GM19023 (cell line): Measurements from ENCODE around the gene C4orf50.

ENCODE experiments used
- ATAC-seq: cut with Tn5 transposase; IDR thresholded peaks from one replicate; pipeline ENCODE4 v1.9.1; 2021; ENCODE audit warnings: mild to moderate bottlenecking, moderate library complexity; ENCODE audit not compliant: unreplicated experiment

C4orf50 gene

GRCh38 chr4:6018331-6018730 lies at the start of gene C4orf50:
Gene C4orf50 (minus strand): TSS chr4:6018431.
- no peak for ATAC-seq

GRCh38 chr4:6065934-6066590 lies 47.8 kb upstream of the C4orf50 start:
- ATAC-seq: no peak

- ATAC-seq: no peak
Observed at GRCh38 chr4:6065166-6065565, 46.9 kb upstream of the C4orf50 start.

- no peak for ATAC-seq
Observed at GRCh38 chr4:6064383-6064782, 46.2 kb upstream of the C4orf50 start.

- no peak for ATAC-seq
Observed at GRCh38 chr4:6063684-6064083, 45.5 kb upstream of the C4orf50 start.

GRCh38 chr4:6062133-6062532 lies 43.9 kb upstream of the C4orf50 start:
- no peak for ATAC-seq

GRCh38 chr4:6059375-6059805 lies 41.2 kb upstream of the C4orf50 start:
- ATAC-seq: no peak

- ATAC-seq: no peak
Observed at GRCh38 chr4:6058531-6059374, 40.5 kb upstream of the C4orf50 start.

GRCh38 chr4:6056976-6057766 lies 38.9 kb upstream of the C4orf50 start:
- ATAC-seq: no peak

- ATAC-seq: no peak
Observed at GRCh38 chr4:6055436-6055835, 37.2 kb upstream of the C4orf50 start.

GRCh38 chr4:6055030-6055429 lies 36.8 kb upstream of the C4orf50 start:
- ATAC-seq: no peak

- ATAC-seq: no peak
Observed at GRCh38 chr4:6054162-6054922, 36.1 kb upstream of the C4orf50 start.

- ATAC-seq: no peak
Observed at GRCh38 chr4:6052679-6053078, 34.4 kb upstream of the C4orf50 start.

- ATAC-seq: no peak
Observed at GRCh38 chr4:6050551-6050950, 32.3 kb upstream of the C4orf50 start.

- no peak for ATAC-seq
Observed at GRCh38 chr4:6049985-6050384, 31.8 kb upstream of the C4orf50 start.

GRCh38 chr4:6049278-6049677 lies 31.0 kb upstream of the C4orf50 start:
- ATAC-seq: no peak

- ATAC-seq: no peak
Observed at GRCh38 chr4:6048537-6048936, 30.3 kb upstream of the C4orf50 start.

GRCh38 chr4:6047130-6047673 lies 29.0 kb upstream of the C4orf50 start:
- no peak for ATAC-seq

GRCh38 chr4:6046526-6047129 lies 28.4 kb upstream of the C4orf50 start:
- no peak for ATAC-seq

GRCh38 chr4:6044805-6045204 lies 26.6 kb upstream of the C4orf50 start:
- no peak for ATAC-seq
